ENCODE results near the gene COX7A1. TPM values are rescaled to one million over a fixed set of nuclear protein-coding genes. Genes with fewer than 3 reads are reported as not detected.

COX7A1 gene
- total RNA-seq, 4 donors from 2014 or later, result 18.4 to 73.9 (median 35.5) TPM

DNA sequence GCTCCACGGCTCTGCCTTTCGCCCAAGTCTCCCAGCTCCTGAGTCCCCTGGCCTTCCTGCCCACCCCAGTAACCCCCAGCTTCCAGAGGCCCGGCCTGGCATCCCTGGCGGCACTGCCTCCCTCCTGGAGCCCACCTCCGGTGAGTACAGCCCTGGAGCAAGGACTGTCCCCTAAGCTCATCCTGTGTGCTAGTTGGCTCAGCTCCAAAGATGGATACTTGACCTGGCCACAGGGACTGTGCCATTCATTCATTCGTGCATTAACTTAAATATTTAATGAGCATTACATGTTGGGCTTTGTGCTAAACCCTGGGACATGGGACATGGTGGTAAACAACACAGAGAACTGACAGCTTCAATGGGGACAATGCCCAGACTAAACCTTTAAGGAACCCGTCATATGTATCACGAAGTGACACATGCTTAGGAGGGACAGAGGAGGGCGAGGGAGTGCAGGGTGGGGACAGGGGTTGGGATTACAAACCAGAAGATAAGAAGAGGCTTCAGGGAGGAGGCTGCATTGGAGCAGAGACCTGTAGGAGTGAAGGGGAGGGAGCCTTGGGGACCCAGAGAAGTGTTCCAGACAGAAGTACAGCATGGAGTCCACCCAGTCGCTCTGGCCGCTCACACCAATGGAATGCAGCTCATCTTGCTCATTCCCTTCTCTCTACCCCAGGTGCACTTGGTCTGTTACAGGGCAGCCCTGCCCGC is 48.2 kb downstream of the COX7A1 start:
- Histone ChIP-seq H3K27me3 (no peaks in the 10 kb centered on the region), H3K27ac (no peak overlapping the region), H3K4me1 (peaks cover 0 to 7% (median 0%) of the 10 kb centered on the region in 4 donors), H3K4me3 (no peak overlapping the region), H3K9me3 (no peaks in the 10 kb centered on the region), H3K36me3 (peaks cover 0 to 63% (median 0%) of the 10 kb centered on the region in 3 donors)
- TF ChIP-seq, protein P1, sequence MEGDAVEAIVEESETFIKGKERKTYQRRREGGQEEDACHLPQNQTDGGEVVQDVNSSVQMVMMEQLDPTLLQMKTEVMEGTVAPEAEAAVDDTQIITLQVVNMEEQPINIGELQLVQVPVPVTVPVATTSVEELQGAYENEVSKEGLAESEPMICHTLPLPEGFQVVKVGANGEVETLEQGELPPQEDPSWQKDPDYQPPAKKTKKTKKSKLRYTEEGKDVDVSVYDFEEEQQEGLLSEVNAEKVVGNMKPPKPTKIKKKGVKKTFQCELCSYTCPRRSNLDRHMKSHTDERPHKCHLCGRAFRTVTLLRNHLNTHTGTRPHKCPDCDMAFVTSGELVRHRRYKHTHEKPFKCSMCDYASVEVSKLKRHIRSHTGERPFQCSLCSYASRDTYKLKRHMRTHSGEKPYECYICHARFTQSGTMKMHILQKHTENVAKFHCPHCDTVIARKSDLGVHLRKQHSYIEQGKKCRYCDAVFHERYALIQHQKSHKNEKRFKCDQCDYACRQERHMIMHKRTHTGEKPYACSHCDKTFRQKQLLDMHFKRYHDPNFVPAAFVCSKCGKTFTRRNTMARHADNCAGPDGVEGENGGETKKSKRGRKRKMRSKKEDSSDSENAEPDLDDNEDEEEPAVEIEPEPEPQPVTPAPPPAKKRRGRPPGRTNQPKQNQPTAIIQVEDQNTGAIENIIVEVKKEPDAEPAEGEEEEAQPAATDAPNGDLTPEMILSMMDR (IDR thresholded peaks at IDR 0.05), result no peak
- no peak for TF ChIP-seq POLR2A (IDR thresholded peaks at IDR 0.05)
- WGBS, 2 donors, result 91 to 95% methylated on average over 12 of the region's 12 CpGs
- no peak for DNase-seq (ENCODE audit: low spot score in 2 of 2)

DNA sequence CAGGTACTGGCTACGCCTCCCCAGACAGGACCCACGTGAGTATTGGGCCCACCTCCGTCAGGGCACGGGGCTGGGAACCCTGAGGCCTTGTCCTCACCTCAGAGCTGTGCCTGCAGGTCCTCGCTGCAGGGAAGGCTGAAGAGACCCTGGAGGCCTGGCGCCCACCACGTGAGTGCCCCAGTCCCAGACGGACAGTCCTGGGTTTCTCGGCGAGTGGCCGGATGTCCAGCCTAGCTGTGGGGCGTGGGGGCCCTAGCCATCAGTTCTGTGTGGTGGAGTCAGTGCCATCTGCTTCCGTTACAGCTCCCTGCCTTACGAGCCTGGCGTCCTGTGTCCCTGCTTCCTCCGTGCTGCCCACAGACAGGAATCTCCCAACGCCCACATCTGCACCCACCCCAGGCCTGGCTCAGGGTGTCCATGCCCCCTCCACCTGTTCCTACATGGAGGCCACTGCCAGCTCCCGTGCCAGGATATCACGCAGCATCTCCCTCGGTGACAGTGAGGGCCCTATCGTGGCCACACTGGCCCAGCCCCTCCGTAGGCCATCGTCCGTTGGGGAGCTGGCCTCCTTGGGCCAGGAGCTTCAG is 49.1 kb downstream of the COX7A1 start:
- Histone ChIP-seq H3K36me3 (peaks cover 0 to 54% (median 0%) of the 10 kb centered on the region in 3 donors), H3K4me3 (no peak overlapping the region), H3K9me3 (no peaks in the 10 kb centered on the region), H3K4me1 (peaks cover 0 to 7% (median 0%) of the 10 kb centered on the region in 4 donors), H3K27me3 (no peaks in the 10 kb centered on the region), H3K27ac (no peak overlapping the region)
- TF ChIP-seq, protein P1 (IDR thresholded peaks at IDR 0.05), result no peak
- TF ChIP-seq EP300 (IDR thresholded peaks at IDR 0.05), result no peak
- no peak for TF ChIP-seq POLR2A (IDR thresholded peaks at IDR 0.05)
- WGBS, 2 donors, result 93 to 96% methylated on average over 16 to 20 of the region's 24 CpGs
- DNase-seq (ENCODE audit: low spot score in 2 of 2), result no peak

DNA sequence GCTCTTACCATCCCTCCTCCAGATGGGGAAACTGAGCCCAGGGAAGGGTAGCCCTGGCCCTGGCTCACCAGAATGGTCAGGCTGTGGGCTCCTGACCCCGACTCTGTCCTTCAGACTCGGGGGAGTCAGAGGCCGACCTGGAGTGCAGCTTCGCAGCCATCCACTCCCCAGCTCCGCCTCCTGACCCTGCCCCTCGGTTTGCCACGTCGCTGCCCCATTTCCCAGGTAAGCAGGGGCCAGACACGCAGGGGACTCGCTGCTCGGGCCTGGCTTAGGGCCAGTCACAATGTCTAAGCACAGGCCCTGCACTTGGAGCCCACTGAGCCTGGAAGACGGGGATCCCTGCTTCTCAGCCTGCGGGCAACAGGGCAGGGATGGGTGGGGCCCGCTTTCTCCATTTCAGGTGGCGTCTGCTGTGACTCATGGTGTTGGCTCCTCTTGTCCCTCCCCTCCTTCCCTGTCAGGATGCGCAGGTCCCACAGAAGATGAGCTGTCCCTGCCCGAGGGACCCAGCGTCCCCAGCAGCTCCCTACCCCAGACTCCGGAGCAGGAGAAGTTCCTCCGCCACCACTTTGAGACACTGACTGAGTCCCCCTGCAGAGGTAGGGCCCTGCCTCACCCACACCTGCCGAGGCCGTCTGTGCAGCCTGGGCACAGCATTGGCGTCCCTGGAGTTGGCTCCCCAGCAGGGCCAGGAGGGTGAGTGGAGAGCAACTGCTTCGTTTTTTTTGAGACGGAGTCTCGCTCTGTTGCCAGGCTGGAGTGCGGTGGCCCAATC is 50.5 kb downstream of the COX7A1 start:
- Histone ChIP-seq H3K4me1 (peaks cover 0 to 14% (median 0%) of the 10 kb centered on the region in 4 donors), H3K9me3 (no peaks in the 10 kb centered on the region), H3K36me3 (peaks cover 0 to 40% (median 0%) of the 10 kb centered on the region in 3 donors), H3K27me3 (no peaks in the 10 kb centered on the region), H3K4me3 (no peak overlapping the region), H3K27ac (peak overlapping the region in 1 of 4 donors; percentile 15)
- DNase-seq (ENCODE audit: low spot score in 2 of 2), result no peak
- WGBS, 2 donors, result 89 to 93% methylated on average over 27 of the region's 27 CpGs
- TF ChIP-seq EP300 (IDR thresholded peaks at IDR 0.05), result no peak
- TF ChIP-seq POLR2A (IDR thresholded peaks at IDR 0.05), result no peak
- TF ChIP-seq, protein P1 (IDR thresholded peaks at IDR 0.05), result no peak

Other genes starting within 250 kb of the COX7A1 start
- 10 to 100 TPM; 10.5 to 37.6 (median 15.5) TPM for gene HCST, start 249.9 kb downstream of the COX7A1 start, total RNA-seq
- 100 to 1,000 TPM in 3 of 4 donors, 10 to 100 TPM in 1; 41.4 to 122 (median 117) TPM for gene TYROBP, start 244.2 kb downstream of the COX7A1 start, total RNA-seq
- gene LRFN3, start 216.1 kb downstream of the COX7A1 start, total RNA-seq, result 10 to 100 TPM in 2 of 4 donors, 1 to 10 TPM in 2; 5.0 to 20.4 (median 8.6) TPM
- gene SDHAF1, start 157.3 kb downstream of the COX7A1 start, total RNA-seq, result 10 to 100 TPM; 67.8 to 88.9 (median 77.1) TPM
- 1 to 10 TPM in 1 of 4 donors, under 1 TPM in 2, not detected in 1; 0.21 to 2.1 (median 0.98) TPM for gene SYNE4, start 143.6 kb downstream of the COX7A1 start, total RNA-seq
- 10 to 100 TPM; 25.3 to 46.0 (median 33.9) TPM for gene ALKBH6, start 138.2 kb downstream of the COX7A1 start, total RNA-seq
- 10 to 100 TPM; 20.1 to 44.7 (median 24.6) TPM for gene CLIP3, start 119.6 kb downstream of the COX7A1 start, total RNA-seq
- 10 to 100 TPM; 11.4 to 21.0 (median 16.0) TPM for gene THAP8, start 98.2 kb downstream of the COX7A1 start, total RNA-seq
- gene WDR62, start 97.5 kb downstream of the COX7A1 start, total RNA-seq, result 1 to 10 TPM in 2 of 4 donors, under 1 TPM in 2; 0.42 to 2.1 (median 1.4) TPM
- not detected for gene OVOL3, start 41.3 kb downstream of the COX7A1 start, total RNA-seq
- gene POLR2I, start 37.6 kb downstream of the COX7A1 start, total RNA-seq, result 10 to 100 TPM; 54.2 to 98.4 (median 77.4) TPM
- 100 to 1,000 TPM; 183 to 254 (median 225) TPM for gene TBCB, start 37.0 kb downstream of the COX7A1 start, total RNA-seq
- 100 to 1,000 TPM; 179 to 235 (median 213) TPM for gene CAPNS1, start 12.4 kb downstream of the COX7A1 start, total RNA-seq
- 1 to 10 TPM; 4.8 to 9.6 (median 6.9) TPM for gene ZNF565, start 62.2 kb upstream of the COX7A1 start, total RNA-seq
- 10 to 100 TPM; 52.2 to 66.1 (median 53.9) TPM for gene ZNF146, start 62.7 kb upstream of the COX7A1 start, total RNA-seq
- gene ZFP14, start 226.8 kb upstream of the COX7A1 start, total RNA-seq, result 10 to 100 TPM in 2 of 4 donors, 1 to 10 TPM in 2; 5.7 to 15.3 (median 9.3) TPM